ENCODE data around the gene PSMF1.
"Not testable (repeated sequence)": the region's sequence is repeated elsewhere in the genome, so short reads cannot be mapped to it uniquely, and the experiment has no call there.

The PSMF1 gene

GRCh38 chr20:1215386-1216170 is 97.2 kb downstream of the PSMF1 start:
- DNase-seq (ENCODE audit: low read depth), result no peak

- DNase-seq (ENCODE audit: low read depth), result not testable (repeated sequence)
Observed at GRCh38 chr20:1216527-1217427, 98.4 kb downstream of the PSMF1 start.

Data from stimulated activated CD8-positive, alpha-beta memory T cell treated with anti-CD3 and anti-CD28 coated beads, Interleukin-15, amount 100 ng/mL, for 1 hour (primary cell).